ENCODE measurements around the gene RITA1. TPM values are rescaled to one million over a fixed set of nuclear protein-coding genes. Genes with fewer than 3 reads are reported as not detected.
"Not testable (repeated sequence)": the region's sequence is repeated elsewhere in the genome, so short reads cannot be mapped to it uniquely, and the experiment has no call there.

RITA1 gene
- total RNA-seq, 2 donors from 2014 or later = 10.8 to 13.0 TPM

- intact Hi-C loops (cut with DNase I) = loop anchor here in 1 of 2 donors (5.0 to 10.0 kb wide), 2 partner anchors 99 to 232 kb away; no protein-coding TSS in a partner anchor
- ATAC-seq (no peak), DNase-seq (no peak)
Measured at GRCh38 chr12:113195598-113195997, 10.1 kb downstream of the RITA1 start.

DNA sequence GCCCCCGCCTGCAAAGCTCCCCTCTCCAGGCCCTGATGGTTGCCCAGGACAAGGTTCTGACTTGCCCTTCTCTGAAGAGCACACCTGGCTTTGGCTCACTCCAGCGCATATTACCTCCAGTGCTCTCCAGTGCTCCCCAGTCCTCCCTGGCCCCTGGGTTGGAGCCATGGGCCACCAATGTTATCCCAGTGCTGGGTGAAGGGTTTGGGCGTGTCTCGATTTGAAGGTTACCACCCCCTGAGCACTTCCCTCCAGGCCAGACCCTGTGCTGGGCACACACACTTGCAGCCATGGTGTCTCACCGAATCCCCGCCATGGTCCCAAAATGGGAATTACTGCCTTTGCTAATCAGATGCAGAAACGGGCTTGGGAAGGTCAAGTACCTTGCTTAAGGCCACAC, 11.1 kb downstream of the RITA1 start:
- DNase-seq (no peak), ATAC-seq (no peak)
- intact Hi-C loops (cut with DNase I) = loop anchor here in 1 of 2 donors (5.0 to 10.0 kb wide), 2 partner anchors 98 to 231 kb away; no protein-coding TSS in a partner anchor

GRCh38 chr12:113196990-113197389, 11.5 kb downstream of the RITA1 start:
- intact Hi-C loops (cut with DNase I) = loop anchor here in 1 of 2 donors (5.0 to 10.0 kb wide), 2 partner anchors 98 to 230 kb away; no protein-coding TSS in a partner anchor
- peak; percentile 82 to 90 for ATAC-seq
- peak; percentile 74 for DNase-seq

DNA sequence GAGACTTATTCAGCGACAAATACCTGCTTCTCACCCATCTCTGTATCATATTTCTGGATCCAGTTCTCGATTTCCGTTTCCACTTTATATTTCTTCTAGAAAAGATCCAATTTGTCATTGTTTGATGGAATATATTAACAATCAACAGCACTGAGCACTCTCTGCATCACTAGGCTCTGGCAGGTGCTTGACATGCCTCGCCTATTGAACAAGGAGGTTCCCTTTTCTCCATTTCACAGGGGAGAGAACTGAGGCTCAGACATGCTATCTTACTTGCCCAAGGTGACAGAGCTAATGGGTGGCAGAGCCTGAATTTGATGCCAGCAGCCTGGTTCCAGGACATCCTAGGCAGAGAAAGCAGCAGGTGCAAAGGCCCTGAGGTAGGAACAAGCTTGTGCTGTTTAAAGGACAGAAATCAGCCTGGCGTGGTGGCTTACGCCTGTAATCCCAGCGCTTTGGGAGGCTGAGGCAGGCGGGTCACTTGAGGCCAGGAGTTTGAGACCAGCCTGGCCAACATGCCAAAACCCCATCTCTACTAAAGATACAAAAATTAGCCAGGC, 12.1 kb downstream of the RITA1 start:
- no peak for DNase-seq
- no peak for ATAC-seq
- intact Hi-C loops (cut with DNase I) = loop anchor here in 1 of 2 donors (5.0 to 10.0 kb wide), 2 partner anchors 97 to 230 kb away; no protein-coding TSS in a partner anchor

DNA sequence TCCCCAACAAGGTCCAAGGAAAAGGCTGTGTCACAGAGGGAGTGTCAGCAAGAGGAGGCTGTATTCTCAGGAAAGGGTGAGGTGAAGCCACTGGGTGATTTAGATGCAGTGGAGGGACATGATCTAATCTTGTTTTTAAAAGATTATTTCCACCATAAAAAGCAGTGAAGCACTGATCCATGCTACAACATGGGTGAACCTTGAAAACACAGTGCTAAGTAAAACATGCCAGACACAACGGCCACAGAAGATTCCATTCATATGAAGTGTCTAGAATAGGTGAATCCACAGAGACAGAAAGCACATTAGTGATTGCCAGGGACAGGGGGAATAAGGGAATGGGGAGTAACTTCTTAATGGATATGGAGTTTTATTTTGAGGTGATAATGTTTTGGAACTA, 12.8 kb downstream of the RITA1 start:
- ATAC-seq (no peak), DNase-seq (no peak)
- intact Hi-C loops (cut with DNase I) = loop anchor here in 1 of 2 donors (5.0 to 10.0 kb wide), 2 partner anchors 97 to 229 kb away; no protein-coding TSS in a partner anchor

GRCh38 chr12:113200021-113200797, 14.7 kb downstream of the RITA1 start:
- ATAC-seq = no peak

DNA sequence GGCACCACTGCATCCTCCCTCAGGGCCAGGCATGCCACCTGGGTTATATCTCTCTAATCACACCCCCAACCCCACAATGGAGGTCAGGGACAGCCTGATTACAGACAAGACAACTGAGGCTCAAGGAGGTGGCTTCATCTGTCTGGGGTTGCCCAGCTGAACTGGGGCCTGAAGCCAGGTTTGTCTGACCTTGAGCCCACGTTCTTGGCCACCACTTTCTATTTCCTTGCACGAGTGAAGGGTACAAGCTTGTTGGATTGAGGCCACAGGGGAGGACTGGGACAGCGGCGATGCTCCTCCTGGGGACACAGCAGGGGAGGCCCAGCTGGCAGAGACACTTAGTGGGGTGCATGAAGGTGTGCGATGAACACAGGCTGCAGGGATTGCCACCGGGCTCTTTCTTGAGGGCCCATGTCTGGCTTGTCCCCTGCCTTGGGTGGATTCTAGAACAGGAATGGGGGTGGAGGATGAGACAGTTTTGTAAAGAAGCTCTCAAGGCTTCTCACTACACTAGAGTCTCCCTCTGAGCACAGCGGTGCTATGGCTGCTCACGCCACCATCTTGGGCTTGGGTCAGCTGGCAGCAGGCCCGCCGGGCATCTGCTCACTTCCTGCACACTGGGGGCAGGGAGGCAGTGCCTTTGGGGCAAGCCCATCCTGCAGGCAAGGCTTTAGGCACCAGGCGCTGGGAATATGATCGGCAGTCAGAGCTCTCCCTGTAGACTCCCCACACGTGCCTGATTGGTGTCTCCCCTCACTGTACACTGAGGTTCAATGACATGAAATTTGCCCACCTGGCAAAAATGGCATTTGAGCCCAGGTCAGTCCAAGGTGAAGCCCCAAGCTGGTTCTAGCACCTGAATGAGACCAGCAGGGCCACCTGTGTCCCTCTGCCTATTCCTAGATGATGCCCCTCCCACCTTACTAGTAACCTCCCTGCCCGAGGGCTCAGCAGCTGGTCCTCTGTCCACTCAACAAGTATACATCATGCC, 16.0 kb downstream of the RITA1 start:
- intact Hi-C loops (cut with DNase I) = no loop called here
- ATAC-seq (no peak), DNase-seq (no peak)

More at GRCh38 chr12:113200021-113200797, 14.7 kb downstream of the RITA1 start:
- DNase-seq = no peak
- intact Hi-C loops (cut with DNase I) = no loop called here

DNA sequence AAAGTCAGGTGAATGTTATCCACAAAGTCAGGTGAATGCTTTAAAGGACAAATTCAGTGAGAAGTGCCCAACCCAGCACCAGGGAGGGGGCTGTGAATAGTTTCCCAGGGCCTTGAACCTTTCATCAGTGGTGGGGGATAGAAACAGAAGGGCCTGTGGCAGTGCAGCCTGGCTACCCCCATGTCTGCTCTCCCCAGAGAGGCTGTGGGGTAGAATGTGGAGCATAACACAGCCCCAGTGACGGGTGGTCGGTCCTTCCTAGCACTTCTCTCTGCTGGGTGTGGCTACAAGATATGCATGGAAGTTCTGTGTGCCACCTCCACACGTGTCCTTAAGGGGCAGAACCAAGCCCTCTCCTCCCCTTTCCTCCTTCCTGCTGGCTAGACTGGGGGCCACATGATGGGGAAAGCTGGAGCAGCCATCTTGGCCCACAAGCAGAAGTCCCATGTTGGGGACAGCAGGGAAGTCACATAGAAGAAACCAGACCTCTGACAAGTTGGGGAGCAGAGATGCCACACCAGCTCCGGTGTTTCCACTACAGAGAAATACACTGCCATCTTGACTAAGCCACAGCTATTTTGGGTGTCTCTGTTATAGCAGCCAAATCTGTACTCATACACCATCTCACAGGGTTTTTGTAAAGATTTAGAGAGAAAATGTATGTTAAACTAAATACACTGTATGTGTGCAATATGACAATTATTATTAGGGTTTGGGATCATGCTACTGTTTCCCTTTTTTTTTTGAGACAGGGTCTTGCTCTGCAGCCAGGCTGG, 17.0 kb downstream of the RITA1 start:
- intact Hi-C loops (cut with DNase I) = no loop called here
- ATAC-seq (no peak), DNase-seq (no peak)

- DNase-seq = no peak
- intact Hi-C loops (cut with DNase I) = no loop called here
Measured at GRCh38 chr12:113203852-113204760, 18.6 kb downstream of the RITA1 start.

GRCh38 chr12:113204804-113205203, 19.3 kb downstream of the RITA1 start:
- DNase-seq (no peak), ATAC-seq (peak in 1 of 2 donors; percentile 21)
- intact Hi-C loops (cut with DNase I) = no loop called here

More at GRCh38 chr12:113203852-113204760, 18.6 kb downstream of the RITA1 start:
- no peak for ATAC-seq

- intact Hi-C loops (cut with DNase I); ATAC-seq; DNase-seq: not testable (repeated sequence)
Measured at GRCh38 chr12:113206802-113207201, 21.3 kb downstream of the RITA1 start.

DNA sequence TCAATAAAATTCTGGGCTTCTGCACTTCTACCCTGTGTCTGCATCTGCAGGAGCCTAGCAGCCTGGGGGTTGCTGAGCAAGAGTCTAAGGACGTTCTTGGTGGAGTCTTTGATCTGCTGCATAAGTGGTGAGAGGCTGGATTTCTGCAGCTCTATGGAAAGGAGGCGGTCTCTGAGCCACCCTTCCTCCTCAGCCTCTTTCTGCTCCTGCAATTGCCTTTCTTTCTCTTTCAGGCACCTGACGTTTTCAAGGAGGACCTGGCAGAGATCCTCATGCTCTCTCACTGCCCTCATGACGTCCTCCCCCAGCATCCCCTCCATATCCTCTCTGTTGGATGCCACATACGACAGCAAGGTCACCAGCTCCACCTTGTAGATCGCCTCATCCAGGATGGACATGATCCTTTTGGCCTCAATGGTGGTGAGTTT, 22.1 kb downstream of the RITA1 start:
- DNase-seq = no peak
- ATAC-seq = peak in 1 of 2 donors; percentile 5
- intact Hi-C loops (cut with DNase I) = no loop called here

DNA sequence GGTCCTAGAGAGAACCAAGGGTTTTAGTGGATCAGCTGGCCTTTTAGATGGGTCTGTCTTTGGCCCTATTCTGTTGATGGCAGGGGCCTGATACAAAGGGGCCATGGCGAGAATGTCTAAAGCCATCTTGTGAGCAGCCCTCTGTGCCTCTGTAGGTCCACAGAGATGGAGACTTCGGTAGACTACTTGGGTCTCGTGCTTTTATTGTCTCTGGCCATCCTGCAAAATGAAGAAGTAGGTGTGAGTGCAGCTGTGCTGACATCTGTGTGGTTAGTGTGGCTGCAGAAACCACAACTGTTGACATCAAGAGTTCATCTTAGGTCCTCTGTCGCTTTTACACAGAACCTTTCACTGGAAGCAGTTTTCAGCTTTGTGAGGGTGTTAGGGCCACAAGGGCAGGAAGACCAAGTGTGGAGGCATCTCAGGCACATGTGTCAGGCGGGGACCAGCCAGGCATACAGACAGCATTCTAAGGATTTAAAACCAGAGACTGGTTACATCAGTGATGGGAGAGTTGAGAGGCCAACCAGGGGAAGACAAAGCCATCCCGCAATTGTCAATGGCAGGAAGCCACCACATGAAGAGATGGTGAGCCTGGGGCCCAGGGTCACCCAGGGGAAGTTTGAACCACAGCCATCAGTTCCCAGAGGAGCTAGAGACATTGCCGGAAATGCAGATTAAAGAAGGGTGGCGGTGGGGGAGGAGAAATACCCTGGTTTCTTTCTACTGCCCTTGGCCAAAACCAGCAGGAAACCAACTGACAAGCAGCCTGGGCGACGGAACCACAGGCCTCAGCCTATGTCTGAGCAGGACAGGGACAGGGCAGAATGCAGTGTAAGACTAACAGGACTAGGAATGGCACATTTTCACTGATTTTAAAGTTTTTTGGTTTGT, 22.8 kb downstream of the RITA1 start:
- peak; percentile 53 for DNase-seq
- intact Hi-C loops (cut with DNase I) = no loop called here
- peak; percentile 77 to 85 for ATAC-seq

- ATAC-seq = no peak
- no peak for DNase-seq
- intact Hi-C loops (cut with DNase I) = no loop called here
Measured at GRCh38 chr12:113211160-113211559, 25.6 kb downstream of the RITA1 start.

GRCh38 chr12:113214895-113215400, 29.4 kb downstream of the RITA1 start:
- ATAC-seq = peak; percentile 83 to 96
- intact Hi-C loops (cut with DNase I) = no loop called here
- DNase-seq = peak; percentile 72

- intact Hi-C loops (cut with DNase I) = no loop called here
- ATAC-seq (no peak), DNase-seq (no peak)
Measured at GRCh38 chr12:113216027-113216426, 30.5 kb downstream of the RITA1 start.

All from left cardiac atrium (tissue), 4 donors.